GM12872 (cell line): ENCODE measurements around the gene DAB2IP.

ENCODE experiments used
- CTCF ChIP-seq: IDR thresholded peaks from 3 replicates; pipeline ENCODE4 v1.5.1; 2011; ENCODE audit warnings: low read depth, mild to moderate bottlenecking, low read length, moderate library complexity; ENCODE audit not compliant: insufficient read depth

The DAB2IP gene

GRCh38 chr9:121788686-121789366 lies 137.4 kb downstream of the DAB2IP start:
- no peak for TF ChIP-seq CTCF

- no peak for TF ChIP-seq CTCF
Measured at GRCh38 chr9:121790841-121791240, 139.4 kb downstream of the DAB2IP start.

- no peak for TF ChIP-seq CTCF
Measured at GRCh38 chr9:121797081-121797480, 145.6 kb downstream of the DAB2IP start.

GRCh38 chr9:121798941-121799340 lies 147.5 kb downstream of the DAB2IP start:
- no peak for TF ChIP-seq CTCF

GRCh38 chr9:121800376-121800775 lies 148.9 kb downstream of the DAB2IP start:
- TF ChIP-seq CTCF, result no peak

- TF ChIP-seq CTCF, result no peak
Measured at GRCh38 chr9:121801579-121801978, 150.1 kb downstream of the DAB2IP start.

GRCh38 chr9:121802753-121803152 lies 151.3 kb downstream of the DAB2IP start:
- no peak for TF ChIP-seq CTCF
